GM23338 (cell line): ENCODE data around the gene INTS3. TPM values are rescaled to one million over a fixed set of nuclear protein-coding genes. Genes with fewer than 3 reads are reported as not detected.

Source experiments
- ATAC-seq: fragments of 200-7000 bp; cut with Tn5 transposase; 3 replicates; pipeline ENCODE4 v1.9.1; 2020
- DNase-seq: peaks from one replicate; pipeline ENCODE4 v3.0.0-alpha.2; 2015; ENCODE audit warnings: low spot score
- H2AFZ ChIP-seq: fragments of 200-600 bp; sonication (generic); 2 replicates; pipeline ENCODE4 v1.8.0; 2016; ENCODE audit warnings: antibody characterized with exemption, mild to moderate bottlenecking, moderate library complexity
- H3F3A ChIP-seq: fragments of 200-600 bp; sonication (generic); replicated peaks from 2 replicates; pipeline ENCODE4 v1.8.0; 2017; ENCODE audit warnings: antibody characterized with exemption, mixed run types, low read depth
- H3K27ac ChIP-seq: fragments of 200-600 bp; sonication (generic); 2 replicates; pipeline ENCODE4 v1.6.1; 2016; ENCODE audit warnings: low read depth
- H3K27me3 ChIP-seq: fragments of 200-600 bp; sonication (generic); 2 replicates; pipeline ENCODE4 v1.8.0; 2016; ENCODE audit warnings: mild to moderate bottlenecking, mixed run types, moderate library complexity; ENCODE audit not compliant: insufficient read depth
- H3K36me3 ChIP-seq: fragments of 200-600 bp; sonication (generic); 2 replicates; pipeline ENCODE4 v1.8.0; 2016; ENCODE audit warnings: mild to moderate bottlenecking; ENCODE audit not compliant: insufficient read depth
- H3K4me1 ChIP-seq: fragments of 200-600 bp; sonication (generic); 2 replicates; pipeline ENCODE4 v1.8.0; 2016; ENCODE audit warnings: mild to moderate bottlenecking, moderate library complexity; ENCODE audit not compliant: insufficient read depth
- H3K4me2 ChIP-seq: fragments of 200-600 bp; sonication (generic); 2 replicates; pipeline ENCODE4 v1.7.1; 2017; ENCODE audit warnings: mixed run types
- H3K4me3 ChIP-seq: fragments of 200-600 bp; sonication (generic); 2 replicates; pipeline ENCODE4 v1.6.1; 2016; ENCODE audit warnings: mixed run types
- H3K79me2 ChIP-seq: fragments of 200-600 bp; sonication (generic); replicated peaks from 2 replicates; pipeline ENCODE4 v1.8.0; 2017; ENCODE audit warnings: mild to moderate bottlenecking; ENCODE audit not compliant: insufficient read depth
- H3K9me2 ChIP-seq: fragments of 200-600 bp; sonication (generic); 2 replicates; pipeline ENCODE4 v1.8.0; 2017; ENCODE audit not compliant: insufficient read depth
- H4K20me1 ChIP-seq: fragments of 200-600 bp; sonication (generic); replicated peaks from 2 replicates; pipeline ENCODE4 v1.8.0; 2017; ENCODE audit warnings: mild to moderate bottlenecking; ENCODE audit not compliant: insufficient read depth
- H3K27ac Mint-ChIP-seq: 2 replicates; pipeline ENCODE4 v1.8.0; 2020; ENCODE audit warnings: inconsistent platforms, mild to moderate bottlenecking, moderate library complexity, mixed read lengths
- H3K27me3 Mint-ChIP-seq: 3 replicates; pipeline ENCODE4 v1.8.0; 2022; ENCODE audit warnings: low read depth, mild to moderate bottlenecking, moderate library complexity, mixed read lengths, inconsistent platforms; ENCODE audit not compliant: insufficient read depth, poor library complexity
- H3K36me3 Mint-ChIP-seq: 3 replicates; pipeline ENCODE4 v1.8.0; 2021; ENCODE audit warnings: low read depth, mild to moderate bottlenecking, inconsistent platforms, moderate library complexity, mixed read lengths
- H3K4me1 Mint-ChIP-seq: 3 replicates; pipeline ENCODE4 v1.8.0; 2020; ENCODE audit warnings: mild to moderate bottlenecking, inconsistent platforms, mixed read lengths
- H3K4me3 Mint-ChIP-seq: 3 replicates; pipeline ENCODE4 v1.8.0; 2021; ENCODE audit warnings: moderate library complexity, mild to moderate bottlenecking, inconsistent platforms, mixed read lengths
- H3K9me3 Mint-ChIP-seq: 3 replicates; pipeline ENCODE4 v1.8.0; 2020; ENCODE audit warnings: moderate library complexity, mild to moderate bottlenecking, inconsistent platforms, mixed read lengths
- CREB1 ChIP-seq: fragments of 250-450 bp; sonication (Bioruptor Pico); IDR thresholded peaks from 2 replicates; pipeline ENCODE4 v1.5.0; 2020; ENCODE audit warnings: low read depth, mild to moderate bottlenecking, moderate library complexity
- CTCF ChIP-seq, 2 experiments: fragments of 200-600 bp in 1 of 2; sonication (generic) in 1 of 2; conservative IDR thresholded peaks; 2 replicates each; pipeline versions ENCODE4 v1.5.1 to v1.6.1; 2016 to 2017; ENCODE audit warnings: antibody characterized with exemption in 2 of 2, low read depth in 2 of 2, mild to moderate bottlenecking in 2 of 2, moderate library complexity in 1 of 2
- ETS1 ChIP-seq: IDR thresholded peaks from 2 replicates; pipeline ENCODE4 v1.6.1; 2016; ENCODE audit warnings: antibody characterized with exemption
- EZH2 ChIP-seq: fragments of 200-600 bp; sonication (generic); IDR thresholded peaks from one replicate; pipeline ENCODE4 v1.8.0; 2017; ENCODE audit warnings: antibody characterized with exemption, mild to moderate bottlenecking, low read depth; ENCODE audit not compliant: unreplicated experiment
- EZH2phosphoT487 ChIP-seq: fragments of 200-600 bp; sonication (generic); IDR thresholded peaks from one replicate; pipeline ENCODE4 v1.8.1; 2018; ENCODE audit warnings: antibody characterized with exemption; ENCODE audit not compliant: unreplicated experiment
- JUNB ChIP-seq: IDR thresholded peaks from one replicate; pipeline ENCODE4 v1.6.1; 2016; ENCODE audit warnings: antibody characterized with exemption; ENCODE audit not compliant: unreplicated experiment
- NANOG ChIP-seq: IDR thresholded peaks from 2 replicates; pipeline ENCODE4 v1.6.1; 2016; ENCODE audit warnings: antibody characterized with exemption, borderline replicate concordance
- POLR2AphosphoS5 ChIP-seq: IDR thresholded peaks from 2 replicates; pipeline ENCODE4 v1.6.1; 2016; ENCODE audit warnings: antibody characterized with exemption, low read depth
- REST ChIP-seq: IDR thresholded peaks from one replicate; pipeline ENCODE4 v1.6.1; 2018; ENCODE audit warnings: antibody characterized with exemption; ENCODE audit not compliant: unreplicated experiment
- STAT1 ChIP-seq: IDR thresholded peaks from one replicate; pipeline ENCODE4 v1.6.1; 2016; ENCODE audit warnings: antibody characterized with exemption; ENCODE audit not compliant: unreplicated experiment
- ZNF114 ChIP-seq: fragments of 250-450 bp; sonication (Bioruptor Pico); IDR thresholded peaks from 2 replicates; pipeline ENCODE4 v1.5.0; 2020; ENCODE audit warnings: mild to moderate bottlenecking, moderate library complexity
- ZNF331 ChIP-seq: fragments of 250-450 bp; sonication (Bioruptor Pico); IDR thresholded peaks from 2 replicates; pipeline ENCODE4 v1.5.0; 2020; ENCODE audit warnings: low read depth, mild to moderate bottlenecking, moderate library complexity
- ZNF462 ChIP-seq: fragments of 250-450 bp; sonication (Bioruptor Pico); IDR thresholded peaks from 2 replicates; pipeline ENCODE4 v1.5.0; 2020; ENCODE audit warnings: mild to moderate bottlenecking, moderate library complexity
- long read RNA-seq: library from polyadenylated mRNA; unstranded; transcript quantifications from one replicate; pipeline ENCODE4 v2.0.0, GENCODE V29; 2020; ENCODE audit not compliant: unreplicated experiment
- polyA plus RNA-seq: library from polyadenylated mRNA; unstranded; fragments of >200 nt; fragmentation: Nextera tagmentation; extraction: Ambion mirVana; gene quantifications from 2 replicates; pipeline ENCODE4 v1.2.1, GENCODE V29; 2016
- total RNA-seq: library from RNA; depleted of rRNA; stranded (reverse); fragments of >200 nt; shearing (Covaris generic); gene quantifications from 2 replicates; pipeline ENCODE4 v1.2.3, GENCODE V29; 2014; rRNA removed

The INTS3 gene
- total RNA-seq (51.3 and 51.5 TPM in 2 replicates), polyA plus RNA-seq (21.5 and 22.7 TPM in 2 replicates)
- long read RNA-seq, full-length matches to known transcripts, result 2 of 4 reads
- long read RNA-seq, partial matches to known transcripts, result 2 of 4 reads
- long read RNA-seq, other reads (novel, unspliced or antisense), result 0 of 4 reads

GRCh38 chr1:153727463-153728304 is at the start of gene INTS3:
Gene INTS3 (plus strand): TSS chr1:153728050. CDS start chr1:153728635, 585 bp downstream.
- TF ChIP-seq JUNB (no peak), ZNF331 (CRISPR knock-in tag) (no peak), EZH2 (no peak), ZNF462 (CRISPR knock-in tag) (no peak), STAT1 (no peak), NANOG (no peak), REST (no peak), ETS1 (no peak; the same call in 1 of the 2 replicates), CTCF (conservative IDR thresholded peaks at IDR 0.05; ENCODE audit: low read depth in 2 of 2) (peak in 1 of 2 experiments; percentile 19; a peak in 1 of 4 replicates), CREB1 (CRISPR knock-in tag) (peak; percentile 62), EZH2phosphoT487 (no peak), ZNF114 (CRISPR knock-in tag) (no peak), POLR2AphosphoS5 (peak; percentile 80)
- DNase-seq (peak; percentile 100), ATAC-seq (peak; percentile 98)
- H4K20me1 ChIP-seq, result no peaks in the 10 kb centered on the region
- H3F3A ChIP-seq, result peaks cover 15% of the 10 kb centered on the region
- H3K9me2 ChIP-seq, result no peaks in the 10 kb centered on the region
- peak within 1 kb of the TSS; percentile 97 for H3K4me3 ChIP-seq
- peak within 1 kb of the TSS; percentile 99 for H3K27ac ChIP-seq
- H2AFZ ChIP-seq, result peak within 1 kb of the TSS; percentile 64; the same call in 1 of the 2 replicates
- peak within 1 kb of the TSS; percentile 95 for H3K4me3 Mint-ChIP-seq
- no peaks in the 10 kb centered on the region for H3K27me3 ChIP-seq
- H3K4me2 ChIP-seq, result peak within 1 kb of the TSS; percentile 100
- H3K79me2 ChIP-seq, result peaks cover 30% of the 10 kb centered on the region
- H3K27ac Mint-ChIP-seq, result peak within 1 kb of the TSS; percentile 98
- H3K9me3 Mint-ChIP-seq, result no peaks in the 10 kb centered on the region
- H3K4me1 Mint-ChIP-seq, result peaks cover 28% of the 10 kb centered on the region
- peaks cover 29% of the 10 kb centered on the region for H3K36me3 Mint-ChIP-seq
- H3K27me3 Mint-ChIP-seq, result peaks cover 10% of the 10 kb centered on the region
- H3K36me3 ChIP-seq, result 0 out of 2 replicates have a peak, but pooled peaks cover 6% of the 10 kb centered on the region
- H3K4me1 ChIP-seq, result peaks cover 18% of the 10 kb centered on the region
